ENCODE results near the gene SOD3.

The SOD3 gene

DNA sequence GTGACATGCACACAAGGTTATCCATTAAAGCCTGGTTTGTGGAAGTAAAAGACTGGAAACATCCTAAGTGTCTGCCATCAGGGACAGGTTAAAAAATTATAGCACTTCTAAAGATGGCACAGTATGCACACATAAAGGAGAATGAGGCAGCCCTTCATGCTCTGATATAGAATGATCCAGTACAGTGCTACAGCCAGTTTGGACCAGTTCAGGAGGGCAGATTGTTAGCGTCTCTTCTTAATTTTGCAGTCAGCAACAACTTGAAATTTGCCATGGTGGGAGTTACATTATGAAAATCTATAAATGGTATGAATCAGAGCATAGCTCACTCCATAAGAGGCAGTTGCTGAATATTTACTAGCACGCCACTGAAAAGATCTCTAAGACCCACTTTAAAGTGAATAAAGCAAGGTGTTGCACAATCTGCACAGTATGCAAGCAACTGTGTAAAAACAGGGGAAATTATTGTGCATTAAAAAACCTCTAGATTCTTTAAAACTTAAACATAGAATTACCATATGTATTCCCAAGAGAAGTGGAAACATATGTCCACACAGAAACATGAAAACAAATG is 20.3 kb upstream of the SOD3 start:
- H3K4me3 ChIP-seq (ENCODE audit: low read depth, low read length), result no peak overlapping the region

- no peak overlapping the region for H3K4me3 ChIP-seq (ENCODE audit: low read depth, low read length)
Measured at GRCh38 chr4:24775750-24776149, 19.6 kb upstream of the SOD3 start.

DNA sequence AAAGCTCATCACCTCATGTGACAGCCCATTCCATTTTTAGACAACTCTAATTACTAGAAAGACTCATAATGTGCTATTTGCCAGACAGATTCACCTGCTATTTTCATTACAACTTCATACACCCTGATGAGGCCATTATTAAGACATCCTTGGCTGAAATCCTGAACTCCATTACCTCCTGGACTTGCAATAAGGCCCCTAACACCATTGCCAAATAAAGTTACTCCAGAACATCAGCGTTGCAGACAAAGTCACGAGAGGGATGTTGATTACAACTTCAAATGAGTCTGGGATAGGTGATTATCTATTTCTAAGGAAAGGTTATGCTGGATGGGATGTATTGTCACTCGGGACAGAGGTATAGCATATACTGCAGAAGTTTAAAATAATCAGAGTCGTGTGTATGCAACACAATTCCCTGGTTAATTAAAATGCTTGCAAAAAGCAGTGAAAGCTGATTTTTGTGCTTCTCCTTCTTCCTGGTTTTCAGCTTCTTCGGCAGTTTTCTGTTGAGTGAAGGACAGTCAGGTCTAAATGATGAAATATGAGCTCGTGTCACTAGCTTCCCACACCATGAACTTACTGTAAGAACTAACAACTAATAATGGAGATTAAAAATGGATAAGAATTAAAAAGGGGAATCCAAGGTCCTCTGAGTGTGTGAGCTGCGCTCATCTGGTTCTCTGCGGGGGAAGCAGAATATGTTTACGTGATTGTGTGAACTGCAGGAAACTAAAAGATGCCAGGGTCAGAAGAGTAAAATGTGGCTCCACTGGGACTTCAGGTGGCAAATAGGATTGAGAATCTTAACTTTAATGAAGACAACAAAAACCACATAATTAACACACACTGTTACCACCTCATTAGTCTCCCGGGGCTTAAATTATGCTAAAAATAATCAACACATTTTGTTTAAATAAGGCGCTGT is 17.6 kb upstream of the SOD3 start:
- H3K4me3 ChIP-seq (ENCODE audit: low read depth, low read length), result no peak overlapping the region

- no peak overlapping the region for H3K4me3 ChIP-seq (ENCODE audit: low read depth, low read length)
Measured at GRCh38 chr4:24778464-24779225, 16.7 kb upstream of the SOD3 start.

DNA sequence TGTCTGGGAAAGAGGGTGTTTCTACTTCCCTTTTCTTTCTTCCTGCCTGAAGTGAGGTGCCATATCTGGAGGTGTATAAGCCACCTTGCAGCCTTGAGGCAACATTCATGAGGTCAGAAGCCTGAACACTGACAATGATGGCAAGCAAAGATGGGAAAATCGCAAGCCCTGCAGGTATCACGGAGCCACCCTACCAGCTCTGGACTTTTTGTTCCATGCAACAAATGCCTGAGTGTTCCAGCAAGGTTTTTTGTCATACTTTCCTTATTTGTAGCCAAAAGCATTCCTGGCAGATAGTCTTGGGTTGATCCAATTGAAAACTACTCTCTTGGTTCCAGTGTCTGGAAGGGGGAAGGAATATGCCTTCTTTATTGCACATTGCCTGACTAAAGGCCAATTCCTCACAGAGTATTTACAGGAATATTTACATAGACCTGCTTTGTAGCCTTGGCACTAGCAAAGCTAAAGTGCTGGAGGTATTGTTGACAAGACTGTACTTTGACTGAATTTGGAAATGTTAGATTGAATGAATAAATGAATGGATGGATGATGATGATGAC is 14.4 kb upstream of the SOD3 start:
- no peak overlapping the region for H3K4me3 ChIP-seq (ENCODE audit: low read depth, low read length)

DNA sequence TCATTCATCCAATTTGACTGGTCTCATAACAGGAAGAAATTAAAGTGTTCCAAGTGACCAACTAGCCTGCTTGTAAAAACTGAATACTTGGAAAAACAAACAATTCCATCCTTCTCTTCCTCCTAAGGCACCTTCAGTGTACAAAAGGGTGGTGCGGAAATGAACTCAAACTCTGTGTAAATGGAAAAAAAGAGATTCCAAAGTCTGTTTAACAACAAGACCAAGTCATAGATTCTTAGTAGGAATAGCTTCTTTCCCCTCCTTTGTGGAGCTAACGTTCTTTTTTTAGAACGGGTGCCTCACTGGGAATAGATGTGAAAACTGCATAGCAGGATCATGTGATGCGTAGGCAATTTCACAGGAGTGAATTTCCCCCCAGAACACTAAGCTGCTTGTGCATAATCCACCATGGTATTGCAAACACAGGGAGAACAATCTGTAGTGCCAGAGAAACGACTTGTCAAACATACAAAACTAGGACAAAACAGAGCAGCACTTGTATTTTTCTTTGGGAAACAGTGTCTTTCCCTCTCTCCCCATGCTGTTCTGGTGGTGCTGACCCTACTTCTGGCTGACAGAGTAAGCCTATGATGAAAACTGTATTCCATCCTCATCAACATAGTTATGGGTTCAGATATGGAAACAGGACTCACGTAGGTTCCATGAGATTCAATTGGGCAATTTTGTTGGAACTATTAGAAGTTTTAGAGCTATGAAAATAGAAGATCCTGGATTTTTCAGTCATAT is 13.2 kb upstream of the SOD3 start:
- no peak overlapping the region for H3K4me3 ChIP-seq (ENCODE audit: low read depth, low read length)

DNA sequence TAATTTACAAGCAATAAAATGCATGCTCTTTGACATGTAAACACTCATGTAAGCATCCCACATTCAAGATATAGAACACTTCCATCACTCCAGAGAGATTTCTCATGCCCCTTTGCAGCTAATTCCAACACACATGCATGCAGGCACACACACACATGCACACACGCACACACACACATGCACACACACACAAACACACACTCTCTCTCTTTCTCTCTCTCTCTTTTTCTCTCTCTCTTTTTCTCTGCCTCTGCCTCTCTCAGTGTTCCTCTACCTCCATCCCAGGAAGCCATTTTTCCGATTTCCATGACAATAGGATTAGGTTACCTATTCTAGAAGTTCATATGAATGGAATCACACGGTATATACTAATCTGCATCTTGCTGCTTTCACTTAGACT is 11.9 kb upstream of the SOD3 start:
- no peak overlapping the region for H3K4me3 ChIP-seq (ENCODE audit: low read depth, low read length)

- H3K4me3 ChIP-seq (ENCODE audit: low read depth, low read length), result no peak overlapping the region
Measured at GRCh38 chr4:24791043-24791442, 4.3 kb upstream of the SOD3 start.

DNA sequence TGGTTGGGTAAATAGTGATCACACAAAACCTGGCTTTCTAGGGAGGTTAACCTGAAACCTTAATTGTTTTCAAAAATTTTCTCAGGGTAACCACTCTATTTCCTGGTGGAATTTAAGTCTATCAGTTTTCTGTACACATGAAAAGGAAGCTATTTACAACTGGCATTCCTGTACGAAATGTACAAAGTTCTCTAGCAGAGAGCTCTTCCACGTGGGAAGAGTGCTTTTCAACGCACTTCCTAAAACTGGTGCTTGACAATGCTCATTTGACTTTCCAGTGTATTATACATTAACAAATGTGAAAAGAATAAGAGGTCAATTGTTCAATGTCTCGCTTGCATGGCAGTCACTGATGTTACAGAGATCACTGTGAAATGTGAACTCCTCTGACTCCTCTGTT is 2.8 kb upstream of the SOD3 start:
- H3K4me3 ChIP-seq (ENCODE audit: low read depth, low read length), result no peak overlapping the region

DNA sequence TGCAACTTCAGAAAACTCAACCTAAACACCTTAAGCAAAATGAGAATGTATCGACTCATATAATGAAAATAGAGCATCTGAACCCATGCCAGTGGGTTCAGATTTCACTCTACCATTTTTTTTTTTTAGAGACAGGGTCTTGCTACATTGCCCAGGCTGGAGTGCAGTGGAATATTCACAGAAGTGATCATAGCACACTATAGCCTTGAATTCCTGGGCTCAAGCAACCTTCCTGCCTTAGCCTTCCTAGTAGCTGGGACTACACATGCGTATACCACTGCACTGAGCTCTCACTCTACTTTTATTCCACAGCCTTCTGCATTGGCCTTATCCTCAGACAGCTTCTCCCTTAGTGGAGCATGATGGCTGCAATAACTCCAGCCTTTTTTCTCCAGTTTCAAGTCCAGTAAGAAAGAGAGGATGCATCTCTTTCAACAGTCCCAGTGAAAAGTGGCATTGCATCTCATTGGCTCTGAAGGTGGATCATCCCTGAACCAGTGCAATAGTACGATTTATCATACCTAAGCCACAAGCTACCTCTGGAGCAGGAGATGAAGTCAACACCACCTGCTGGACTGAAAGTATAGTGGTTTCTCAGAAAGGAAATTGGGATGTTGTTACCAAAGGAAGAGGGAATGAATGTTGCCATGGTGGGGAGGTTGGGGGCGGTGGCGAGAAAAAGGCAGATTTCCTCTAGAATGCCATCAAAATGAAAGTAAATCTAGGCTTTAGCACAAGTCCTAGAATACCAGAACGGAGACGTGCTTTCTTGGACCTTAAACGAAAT is 2.0 kb upstream of the SOD3 start:
- H3K4me3 ChIP-seq (ENCODE audit: low read depth, low read length), result no peak overlapping the region

DNA sequence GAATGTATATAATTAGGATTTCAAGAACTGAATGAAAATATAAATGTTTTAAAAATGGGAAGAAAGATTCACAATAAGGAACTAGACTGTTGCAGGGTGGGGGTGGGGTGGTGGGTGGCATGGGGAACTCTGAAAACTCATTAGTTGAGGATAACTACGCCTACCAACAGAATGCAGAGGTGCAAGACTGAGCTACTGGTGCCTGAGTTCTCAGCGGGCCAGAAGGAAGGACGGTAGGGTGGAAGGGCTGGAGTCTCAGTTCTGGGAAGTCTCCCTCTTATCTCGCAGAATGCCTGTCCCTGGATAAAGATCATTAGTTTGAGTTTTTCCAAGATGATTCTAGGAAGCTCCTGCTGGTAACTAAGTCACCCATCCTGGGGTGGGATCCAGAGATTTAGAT is 1.3 kb upstream of the SOD3 start:
- no peak overlapping the region for H3K4me3 ChIP-seq (ENCODE audit: low read depth, low read length)

DNA sequence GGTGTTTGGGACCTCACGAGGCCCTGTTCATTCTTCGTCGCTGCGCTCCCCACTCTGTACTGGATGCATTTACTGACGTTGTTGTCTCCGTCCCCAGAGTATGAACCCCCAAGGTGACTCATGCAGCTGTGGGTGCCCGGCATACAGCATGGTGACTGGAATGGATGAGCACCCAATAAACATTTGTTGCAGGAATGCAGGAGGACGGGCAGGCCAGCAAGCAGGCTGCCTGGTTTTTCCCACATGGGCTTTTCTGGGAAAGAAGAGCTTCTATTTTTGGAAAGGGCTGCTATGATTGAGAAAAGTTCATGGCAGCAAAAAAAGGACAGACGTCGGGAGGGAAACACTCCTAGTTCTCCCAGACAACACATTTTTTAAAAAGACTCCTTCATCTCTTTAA is 893 bp upstream of the SOD3 start:
- H3K4me3 ChIP-seq (ENCODE audit: low read depth, low read length), result no peak overlapping the region

GRCh38 chr4:24795666-24796381 is 451 bp downstream of the SOD3 start:
- H3K4me3 ChIP-seq (ENCODE audit: low read depth, low read length), result peak overlapping the region; percentile 24

- no peak overlapping the region for H3K4me3 ChIP-seq (ENCODE audit: low read depth, low read length)
Measured at GRCh38 chr4:24796620-24797019, 1.2 kb downstream of the SOD3 start.

- no peak overlapping the region for H3K4me3 ChIP-seq (ENCODE audit: low read depth, low read length)
Measured at GRCh38 chr4:24798036-24798610, 2.8 kb downstream of the SOD3 start.

GRCh38 chr4:24799196-24799543 is 3.8 kb downstream of the SOD3 start:
- H3K4me3 ChIP-seq (ENCODE audit: low read depth, low read length), result no peak overlapping the region

- peak overlapping the region; percentile 13 for H3K4me3 ChIP-seq (ENCODE audit: low read depth, low read length)
Measured at GRCh38 chr4:24799544-24800324, 4.4 kb downstream of the SOD3 start.

GRCh38 chr4:24800325-24800895 is 5.0 kb downstream of the SOD3 start:
- H3K4me3 ChIP-seq (ENCODE audit: low read depth, low read length), result peak overlapping the region; percentile 4

All from iPS-11a (cell line).